Activated naive CD8-positive, alpha-beta T cell treated with anti-CD3 and anti-CD28 coated beads for 36 hours (primary cell): Measurements from ENCODE around the gene MCC. TPM values are rescaled to one million over a fixed set of nuclear protein-coding genes. Genes with fewer than 3 reads are reported as not detected.
"Not testable (repeated sequence)": the region's sequence is repeated elsewhere in the genome, so short reads cannot be mapped to it uniquely, and the experiment has no call there.

Experiments used
- DNase-seq: peaks from one replicate; pipeline ENCODE4 v3.0.0; 2021
- H3K27ac Mint-ChIP-seq: one replicate; pipeline ENCODE4 v1.8.0; 2022; ENCODE audit warnings: mild to moderate bottlenecking, moderate library complexity, mixed read lengths
- H3K27me3 Mint-ChIP-seq: one replicate; pipeline ENCODE4 v1.8.0; 2022; ENCODE audit warnings: mild to moderate bottlenecking, mixed read lengths
- H3K36me3 Mint-ChIP-seq: one replicate; pipeline ENCODE4 v1.8.0; 2021; ENCODE audit warnings: mild to moderate bottlenecking, mixed read lengths
- H3K4me1 Mint-ChIP-seq: one replicate; pipeline ENCODE4 v1.8.0; 2021; ENCODE audit warnings: mixed read lengths
- H3K4me3 Mint-ChIP-seq: one replicate; pipeline ENCODE4 v1.8.0; 2022; ENCODE audit warnings: mild to moderate bottlenecking, moderate library complexity, mixed read lengths
- H3K9me3 Mint-ChIP-seq: one replicate; pipeline ENCODE4 v1.8.0; 2022; ENCODE audit warnings: mixed read lengths
- total RNA-seq, 2 experiments: library from RNA; stranded (reverse); gene quantifications; one replicate each; pipeline ENCODE4 v1.2.3, GENCODE V29; 2021

The MCC gene
- total RNA-seq, 2 experiments from 2014 or later, result 2.4 to 2.9 TPM

DNA sequence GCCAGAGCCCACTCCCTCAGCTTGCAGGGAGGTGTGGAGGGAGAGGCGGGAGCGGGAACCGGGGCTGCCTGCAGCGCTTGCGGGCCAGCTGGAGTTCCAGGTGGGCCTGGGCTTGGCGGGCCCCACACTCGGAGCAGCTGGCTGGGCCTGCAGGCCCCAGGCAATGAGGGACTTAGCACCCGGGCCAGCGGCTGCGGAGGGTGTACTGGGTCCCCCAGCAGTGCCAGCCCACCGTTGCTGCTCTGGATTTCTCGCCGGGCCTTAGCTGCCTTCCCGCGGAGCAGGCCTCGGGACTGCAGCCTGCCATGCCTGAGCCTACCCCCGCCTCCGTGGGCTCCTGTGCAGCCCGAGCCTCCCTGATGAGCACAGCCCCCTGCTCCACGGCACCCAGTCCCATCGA, 31.1 kb downstream of the MCC start:
- not testable (repeated sequence) for H3K4me1 Mint-ChIP-seq, H3K27me3 Mint-ChIP-seq, H3K27ac Mint-ChIP-seq, H3K9me3 Mint-ChIP-seq, H3K36me3 Mint-ChIP-seq, DNase-seq, H3K4me3 Mint-ChIP-seq

GRCh38 chr5:113452941-113453340, 35.3 kb downstream of the MCC start:
- peaks cover 3% of the 10 kb centered on the region for H3K4me1 Mint-ChIP-seq
- no peak overlapping the region for H3K27ac Mint-ChIP-seq
- no peaks in the 10 kb centered on the region for H3K9me3 Mint-ChIP-seq
- DNase-seq, result no peak
- no peak overlapping the region for H3K4me3 Mint-ChIP-seq
- no peaks in the 10 kb centered on the region for H3K36me3 Mint-ChIP-seq
- H3K27me3 Mint-ChIP-seq, result no peaks in the 10 kb centered on the region

- H3K4me1 Mint-ChIP-seq, result peaks cover 3% of the 10 kb centered on the region
- no peak overlapping the region for H3K27ac Mint-ChIP-seq
- H3K4me3 Mint-ChIP-seq, result no peak overlapping the region
- no peaks in the 10 kb centered on the region for H3K36me3 Mint-ChIP-seq
- no peak for DNase-seq
- H3K9me3 Mint-ChIP-seq, result no peaks in the 10 kb centered on the region
- peaks cover 6% of the 10 kb centered on the region for H3K27me3 Mint-ChIP-seq
These were observed 36.5 kb downstream of the MCC start for GRCh38 chr5:113451797-113452196.

DNA sequence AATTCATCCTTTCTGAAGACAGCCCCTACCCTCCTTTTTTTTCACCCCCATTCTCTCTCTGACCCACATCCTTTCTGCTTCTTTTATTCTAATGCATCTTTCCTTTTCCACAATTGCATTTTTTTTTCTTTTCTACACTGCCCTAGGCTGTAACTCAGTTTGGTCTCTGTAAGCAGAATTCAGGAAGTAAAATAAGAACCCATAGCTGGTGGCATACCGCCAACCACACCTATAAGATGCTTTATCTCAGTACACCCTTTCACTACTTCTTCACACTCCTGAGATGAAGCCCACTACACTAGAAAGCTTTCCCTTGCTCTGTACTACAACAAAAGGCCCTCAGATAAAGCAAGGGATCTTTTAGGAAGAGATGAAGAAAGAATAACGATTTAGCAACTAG, 37.3 kb downstream of the MCC start:
- no peaks in the 10 kb centered on the region for H3K36me3 Mint-ChIP-seq
- DNase-seq, result no peak
- peaks cover 3% of the 10 kb centered on the region for H3K4me1 Mint-ChIP-seq
- no peak overlapping the region for H3K27ac Mint-ChIP-seq
- peaks cover 13% of the 10 kb centered on the region for H3K27me3 Mint-ChIP-seq
- H3K9me3 Mint-ChIP-seq, result no peaks in the 10 kb centered on the region
- no peak overlapping the region for H3K4me3 Mint-ChIP-seq

- Mint-ChIP-seq H3K4me1 (peaks cover 3% of the 10 kb centered on the region), H3K9me3 (no peaks in the 10 kb centered on the region), H3K36me3 (no peaks in the 10 kb centered on the region), H3K27ac (no peak overlapping the region), H3K27me3 (peaks cover 17% of the 10 kb centered on the region), H3K4me3 (no peak overlapping the region)
- no peak for DNase-seq
These were observed 37.8 kb downstream of the MCC start for GRCh38 chr5:113450462-113450861.

DNA sequence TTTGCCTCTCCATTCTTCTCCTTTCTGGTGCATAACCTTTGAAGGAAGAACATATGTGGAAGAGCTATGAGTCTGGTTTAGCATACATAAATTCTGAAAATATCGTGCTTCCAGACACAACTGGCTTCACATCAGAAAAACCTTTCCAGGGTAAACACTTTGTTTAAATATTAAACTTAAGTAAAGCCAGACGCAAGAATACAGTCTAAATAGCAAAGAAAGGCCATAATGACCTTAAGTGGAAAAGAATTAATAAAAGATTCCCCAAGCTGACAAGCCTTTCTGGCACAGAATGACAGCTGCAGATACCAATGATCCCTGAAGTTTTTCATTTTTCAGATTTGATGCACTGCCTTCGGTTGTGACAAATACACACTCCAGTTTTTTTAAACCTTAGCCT, 40.0 kb downstream of the MCC start:
- peaks cover 3% of the 10 kb centered on the region for H3K4me1 Mint-ChIP-seq
- H3K36me3 Mint-ChIP-seq, result no peaks in the 10 kb centered on the region
- no peak overlapping the region for H3K27ac Mint-ChIP-seq
- DNase-seq, result no peak
- no peaks in the 10 kb centered on the region for H3K9me3 Mint-ChIP-seq
- peaks cover 33% of the 10 kb centered on the region for H3K27me3 Mint-ChIP-seq
- no peak overlapping the region for H3K4me3 Mint-ChIP-seq

DNA sequence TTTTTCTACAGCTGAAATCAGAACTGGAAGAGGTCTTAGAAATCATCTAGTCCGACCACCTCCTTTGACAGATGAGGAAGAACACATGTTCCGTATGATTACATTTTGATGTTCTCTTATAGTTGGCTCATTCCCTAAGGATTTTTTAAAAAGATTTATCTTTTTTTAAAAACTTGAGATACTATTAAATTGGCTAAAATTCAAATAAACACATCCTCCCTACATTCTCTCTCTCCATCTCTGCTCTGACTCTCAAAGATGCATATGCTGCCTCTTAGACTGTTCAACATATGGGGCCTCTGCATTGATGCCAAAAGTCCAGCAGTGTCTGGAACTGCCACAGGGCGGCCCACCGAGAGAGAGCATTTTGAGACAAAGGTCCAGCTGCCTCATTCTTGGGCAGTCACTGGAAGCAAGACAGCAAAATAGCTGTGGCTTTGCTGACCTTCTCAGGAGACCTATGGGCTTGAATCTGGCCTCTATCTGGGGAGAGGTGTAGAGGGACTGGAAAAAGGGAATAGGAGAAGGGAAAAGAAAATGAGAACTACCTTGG, 40.7 kb downstream of the MCC start:
- Mint-ChIP-seq H3K27ac (no peak overlapping the region), H3K9me3 (peaks cover 5% of the 10 kb centered on the region), H3K27me3 (peaks cover 40% of the 10 kb centered on the region), H3K36me3 (no peaks in the 10 kb centered on the region), H3K4me1 (peaks cover 3% of the 10 kb centered on the region), H3K4me3 (no peak overlapping the region)
- DNase-seq, result no peak

- H3K9me3 Mint-ChIP-seq, result peaks cover 6% of the 10 kb centered on the region
- no peak overlapping the region for H3K27ac Mint-ChIP-seq
- peaks cover 43% of the 10 kb centered on the region for H3K27me3 Mint-ChIP-seq
- H3K36me3 Mint-ChIP-seq, result no peaks in the 10 kb centered on the region
- H3K4me1 Mint-ChIP-seq, result peaks cover 3% of the 10 kb centered on the region
- no peak for DNase-seq
- no peak overlapping the region for H3K4me3 Mint-ChIP-seq
These were observed 41.8 kb downstream of the MCC start for GRCh38 chr5:113446358-113446927.

DNA sequence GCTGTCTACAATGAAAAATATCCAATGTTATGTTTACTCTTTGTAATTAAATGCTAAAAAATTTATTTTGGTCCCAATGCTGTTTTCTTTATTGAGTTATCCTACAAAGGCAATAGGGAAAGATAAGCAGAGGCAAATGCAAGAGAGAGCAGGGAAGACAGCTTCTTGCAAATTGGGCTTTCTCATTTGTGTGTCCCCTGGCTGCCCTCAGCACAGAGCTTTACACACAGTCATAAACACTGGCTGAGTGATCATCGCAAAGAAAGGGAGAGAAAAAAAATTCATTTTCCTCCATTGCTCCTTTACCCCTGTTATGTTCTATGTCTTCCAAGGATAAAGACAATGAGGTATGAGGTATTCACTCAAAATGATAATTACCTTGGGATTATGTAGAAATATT, 51.1 kb downstream of the MCC start:
- Mint-ChIP-seq H3K9me3 (no peaks in the 10 kb centered on the region), H3K4me1 (peaks cover 3% of the 10 kb centered on the region), H3K27ac (no peak overlapping the region), H3K4me3 (no peak overlapping the region), H3K27me3 (peaks cover 8% of the 10 kb centered on the region), H3K36me3 (no peaks in the 10 kb centered on the region)
- DNase-seq, result no peak

DNA sequence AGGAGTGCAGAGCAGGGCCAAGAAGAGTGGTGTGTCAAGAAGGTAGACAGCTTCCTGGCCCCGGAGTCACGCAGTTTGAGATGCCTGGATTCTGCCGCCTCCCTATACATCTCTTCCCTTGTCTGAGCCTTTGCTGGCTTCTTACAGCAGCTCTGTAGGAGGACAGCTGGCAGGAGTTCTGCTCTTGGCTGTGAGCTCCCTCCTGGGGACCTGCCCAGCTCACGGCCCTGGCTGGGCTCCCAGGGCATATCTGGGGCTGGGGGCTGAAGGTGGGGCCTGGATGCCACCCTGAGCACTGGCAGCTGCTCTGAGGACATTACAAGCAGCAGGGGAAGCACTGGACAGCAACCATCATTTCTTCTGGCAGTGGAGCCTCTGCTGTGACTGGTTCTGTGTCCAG, 52.7 kb downstream of the MCC start:
- no peaks in the 10 kb centered on the region for H3K36me3 Mint-ChIP-seq
- no peak for DNase-seq
- H3K27ac Mint-ChIP-seq, result no peak overlapping the region
- peaks cover 3% of the 10 kb centered on the region for H3K4me1 Mint-ChIP-seq
- H3K27me3 Mint-ChIP-seq, result peaks cover 8% of the 10 kb centered on the region
- no peak overlapping the region for H3K4me3 Mint-ChIP-seq
- no peaks in the 10 kb centered on the region for H3K9me3 Mint-ChIP-seq

DNA sequence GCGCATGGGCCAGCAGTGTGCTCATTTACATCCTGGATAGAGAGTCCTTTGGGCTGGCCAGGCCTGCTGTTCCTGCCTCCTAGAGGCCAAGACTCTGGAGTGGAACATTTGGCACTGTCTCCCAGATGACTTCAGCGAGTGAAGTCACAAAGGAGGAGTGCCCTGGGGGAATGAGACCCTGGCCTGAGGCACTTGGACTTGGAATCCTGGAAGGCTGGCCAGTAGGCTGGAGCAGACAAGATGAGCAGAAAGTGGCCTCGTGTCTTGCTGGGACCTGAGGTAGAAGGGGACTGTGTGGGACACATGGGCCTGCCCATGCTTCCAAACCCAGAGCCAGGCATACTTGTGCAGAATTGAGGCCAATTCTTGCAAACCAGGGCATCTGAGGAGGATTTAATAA, 53.4 kb downstream of the MCC start, which contains the start of gene TSSK1B:
TSS of gene TSSK1B (minus strand) at position 101 of the 400 bp plus-strand sequence. CDS start 150 bp downstream, outside the sequence.
- Mint-ChIP-seq H3K27me3 (peaks cover 5% of the 10 kb centered on the region), H3K27ac (no peak within 1 kb of the TSS), H3K4me1 (peaks cover 3% of the 10 kb centered on the region), H3K4me3 (no peak within 1 kb of the TSS), H3K36me3 (no peaks in the 10 kb centered on the region), H3K9me3 (no peaks in the 10 kb centered on the region)
- DNase-seq, result no peak

DNA sequence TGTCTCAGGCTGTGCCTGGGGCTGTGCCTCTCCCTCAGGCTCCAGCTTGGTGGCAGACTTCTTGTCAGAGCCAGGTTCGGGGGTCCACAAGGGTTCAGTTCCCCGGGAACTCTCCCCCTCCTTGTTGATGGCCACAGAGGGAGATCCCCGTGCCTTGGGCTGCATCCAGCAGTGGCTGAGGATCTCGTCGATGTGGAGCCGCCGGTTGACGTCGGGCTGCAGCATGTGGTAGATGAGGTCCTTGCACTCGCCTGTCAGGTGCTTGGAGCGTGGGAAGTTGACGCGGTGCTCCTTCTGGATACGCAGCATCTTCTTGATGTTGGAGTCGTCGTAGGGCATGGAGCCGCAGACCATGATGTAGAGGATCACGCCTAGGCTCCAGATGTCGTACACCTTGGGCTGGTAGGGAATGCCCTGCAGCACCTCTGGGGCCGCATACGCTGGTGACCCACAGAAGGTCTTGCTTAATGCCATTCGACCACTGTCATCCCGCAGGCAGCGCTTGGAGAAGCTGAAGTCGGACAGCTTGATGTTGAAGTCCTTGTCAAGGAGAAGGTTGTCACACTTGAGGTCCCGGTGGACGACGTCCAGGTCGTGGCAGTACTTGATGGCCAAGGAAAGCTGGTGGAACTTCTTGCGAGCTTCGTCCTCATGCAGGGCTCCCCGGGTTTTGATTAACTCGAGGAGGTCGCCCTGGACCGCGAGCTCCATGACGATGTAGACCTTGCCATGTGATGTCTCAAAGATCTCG, 54.2 kb downstream of the MCC start:
- no peak for DNase-seq
- peaks cover 2% of the 10 kb centered on the region for H3K27me3 Mint-ChIP-seq

DNA sequence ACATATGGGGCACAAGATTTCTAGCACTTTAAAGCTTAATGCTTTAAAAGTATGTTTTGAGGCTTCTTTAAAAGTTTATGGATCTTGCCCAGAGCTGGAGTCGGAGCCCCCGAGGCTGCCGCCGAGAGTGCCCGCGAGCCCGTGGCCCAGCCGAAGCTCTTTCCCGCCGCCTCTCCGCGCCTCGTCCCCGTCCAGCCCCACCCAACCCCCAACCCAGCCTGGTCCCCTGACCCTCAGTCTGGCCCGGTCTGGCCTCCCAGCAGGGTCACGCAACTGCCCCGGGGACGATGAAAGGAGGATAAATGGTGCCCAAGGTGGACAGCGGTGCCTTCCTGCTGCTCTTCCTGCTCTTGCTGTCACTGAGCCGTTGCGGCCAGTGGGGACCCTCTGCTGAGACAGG, 55.2 kb downstream of the MCC start:
- Mint-ChIP-seq H3K27ac (no peak overlapping the region), H3K4me1 (peaks cover 3% of the 10 kb centered on the region), H3K4me3 (no peak overlapping the region), H3K9me3 (no peaks in the 10 kb centered on the region), H3K36me3 (no peaks in the 10 kb centered on the region), H3K27me3 (no peaks in the 10 kb centered on the region)
- no peak for DNase-seq

More for the DNA sequence above, 54.2 kb downstream of the MCC start:
- H3K36me3 Mint-ChIP-seq, result no peaks in the 10 kb centered on the region
- no peaks in the 10 kb centered on the region for H3K9me3 Mint-ChIP-seq
- no peak overlapping the region for H3K4me3 Mint-ChIP-seq
- H3K4me1 Mint-ChIP-seq, result peaks cover 3% of the 10 kb centered on the region
- no peak overlapping the region for H3K27ac Mint-ChIP-seq

DNA sequence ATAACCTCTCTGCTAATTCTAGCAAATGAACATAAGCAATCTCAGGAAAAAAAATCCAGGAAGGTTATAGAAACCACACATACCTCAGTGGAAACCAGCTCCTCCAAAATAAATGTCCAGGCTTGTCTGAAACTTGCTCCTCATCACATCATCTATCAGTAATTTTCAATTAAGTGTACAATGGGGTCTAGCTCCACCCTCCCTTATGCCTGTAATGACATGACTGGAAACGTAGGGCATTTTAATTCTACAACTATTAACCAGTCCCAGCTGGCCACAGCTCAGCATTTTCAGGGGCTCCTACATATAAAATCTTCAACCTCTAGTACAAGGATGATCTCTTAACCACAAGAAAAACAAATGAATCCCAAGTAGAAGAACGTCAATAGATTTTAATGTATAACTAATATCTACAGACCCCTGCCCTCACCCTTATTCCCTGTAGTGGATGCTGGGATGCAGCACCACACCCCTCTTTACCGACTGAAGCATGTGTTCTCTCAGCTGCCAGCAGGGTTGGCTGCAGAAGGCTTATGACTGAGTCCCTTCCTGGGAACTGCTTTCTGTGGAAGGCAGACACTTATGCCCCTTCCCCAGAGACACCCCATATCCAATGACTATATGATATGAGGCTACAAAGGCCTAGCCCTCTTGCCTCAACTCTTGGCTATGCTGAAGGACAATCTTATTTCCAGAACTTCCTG, 60.2 kb downstream of the MCC start:
- Mint-ChIP-seq H3K27ac (no peak overlapping the region), H3K4me3 (no peak overlapping the region), H3K4me1 (no peaks in the 10 kb centered on the region), H3K36me3 (no peaks in the 10 kb centered on the region), H3K27me3 (peaks cover 5% of the 10 kb centered on the region), H3K9me3 (no peaks in the 10 kb centered on the region)
- no peak for DNase-seq

DNA sequence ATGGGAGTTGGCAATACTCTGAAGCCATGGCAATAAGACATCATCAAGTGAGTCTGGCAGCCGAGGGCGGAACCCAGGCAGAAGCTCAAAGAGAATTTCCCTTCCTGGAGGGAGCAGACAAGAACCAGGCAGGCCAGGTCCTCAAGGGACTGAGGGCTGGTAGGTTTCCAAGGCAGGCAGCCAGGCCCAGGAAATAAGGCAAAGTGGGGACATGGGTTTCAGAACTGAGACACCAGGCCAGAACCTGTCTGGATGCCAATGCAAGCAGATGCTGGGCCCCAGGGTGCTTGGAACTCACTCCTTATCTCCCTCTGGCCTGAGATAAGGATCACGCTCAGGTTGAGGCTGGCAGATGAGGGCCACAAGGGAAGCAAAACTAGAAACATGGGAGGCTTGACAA, 62.3 kb downstream of the MCC start:
- Mint-ChIP-seq H3K27ac (no peak overlapping the region), H3K4me3 (no peak overlapping the region), H3K9me3 (no peaks in the 10 kb centered on the region), H3K36me3 (no peaks in the 10 kb centered on the region), H3K27me3 (peaks cover 11% of the 10 kb centered on the region), H3K4me1 (no peaks in the 10 kb centered on the region)
- DNase-seq, result no peak
